ENCODE data around the gene SLC16A4. TPM values are rescaled to one million over a fixed set of nuclear protein-coding genes. Genes with fewer than 3 reads are reported as not detected.
"Not testable (repeated sequence)": the region's sequence is repeated elsewhere in the genome, so short reads cannot be mapped to it uniquely, and the experiment has no call there.

The SLC16A4 gene
- total RNA-seq, 2 donors from 2014 or later: 29.8 to 48.5 TPM

DNA sequence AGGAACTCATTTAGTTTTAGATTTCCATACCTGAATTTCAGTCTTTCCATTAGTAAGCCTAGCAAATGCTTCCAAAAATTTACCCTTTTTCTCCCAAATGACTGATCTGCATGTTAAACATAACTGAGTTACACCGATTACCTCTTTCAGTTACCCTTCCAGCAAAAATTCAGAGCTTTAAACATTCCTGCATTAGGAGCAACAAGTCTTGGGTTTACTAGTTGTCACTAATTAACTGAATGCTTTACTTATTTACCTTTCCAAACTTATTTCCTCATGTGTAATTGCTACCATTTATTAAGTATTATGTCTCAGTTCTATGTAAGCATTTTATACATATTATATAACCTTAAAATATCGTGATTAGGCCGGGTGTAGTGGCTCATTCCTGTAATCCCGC lies 13.6 kb upstream of the SLC16A4 start:
- Histone ChIP-seq H3K36me3 (peaks cover 38% of the 10 kb centered on the region), H3K9me3 (no peaks in the 10 kb centered on the region)
- no peak for ATAC-seq (ENCODE audit: insufficient number of reproducible peaks, low FRiP score, low read depth)

DNA sequence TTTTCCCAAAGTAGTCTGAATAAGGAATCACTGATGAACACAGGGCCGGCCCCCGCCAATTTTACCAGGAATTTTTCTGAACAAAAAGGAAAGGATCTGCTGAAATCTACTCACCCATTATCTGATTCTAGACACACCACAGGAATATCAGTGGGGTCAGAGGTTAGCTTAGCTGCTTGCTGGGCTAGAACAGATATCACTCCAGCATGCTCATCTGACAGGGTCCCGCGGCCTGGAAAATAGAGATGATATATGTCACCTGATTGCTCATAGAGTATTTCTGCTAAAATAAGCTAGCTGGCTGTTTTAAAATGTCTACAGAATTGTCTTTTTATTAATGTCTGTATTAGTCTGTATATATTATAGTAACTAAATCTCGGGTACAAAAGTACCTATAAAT lies 13.0 kb upstream of the SLC16A4 start:
- H3K27me3 ChIP-seq (replicated peaks; ENCODE audit: insufficient read depth): no peaks in the 10 kb centered on the region
- no peak overlapping the region for H3K4me3 ChIP-seq
- TF ChIP-seq, protein P1, sequence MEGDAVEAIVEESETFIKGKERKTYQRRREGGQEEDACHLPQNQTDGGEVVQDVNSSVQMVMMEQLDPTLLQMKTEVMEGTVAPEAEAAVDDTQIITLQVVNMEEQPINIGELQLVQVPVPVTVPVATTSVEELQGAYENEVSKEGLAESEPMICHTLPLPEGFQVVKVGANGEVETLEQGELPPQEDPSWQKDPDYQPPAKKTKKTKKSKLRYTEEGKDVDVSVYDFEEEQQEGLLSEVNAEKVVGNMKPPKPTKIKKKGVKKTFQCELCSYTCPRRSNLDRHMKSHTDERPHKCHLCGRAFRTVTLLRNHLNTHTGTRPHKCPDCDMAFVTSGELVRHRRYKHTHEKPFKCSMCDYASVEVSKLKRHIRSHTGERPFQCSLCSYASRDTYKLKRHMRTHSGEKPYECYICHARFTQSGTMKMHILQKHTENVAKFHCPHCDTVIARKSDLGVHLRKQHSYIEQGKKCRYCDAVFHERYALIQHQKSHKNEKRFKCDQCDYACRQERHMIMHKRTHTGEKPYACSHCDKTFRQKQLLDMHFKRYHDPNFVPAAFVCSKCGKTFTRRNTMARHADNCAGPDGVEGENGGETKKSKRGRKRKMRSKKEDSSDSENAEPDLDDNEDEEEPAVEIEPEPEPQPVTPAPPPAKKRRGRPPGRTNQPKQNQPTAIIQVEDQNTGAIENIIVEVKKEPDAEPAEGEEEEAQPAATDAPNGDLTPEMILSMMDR (IDR thresholded peaks at IDR 0.05): no peak
- no peaks in the 10 kb centered on the region for H3K9me3 ChIP-seq
- ATAC-seq (ENCODE audit: insufficient number of reproducible peaks, low FRiP score, low read depth) (no peak), DNase-seq (ENCODE audit: low spot score) (no peak)
- no peak overlapping the region for H3K27ac ChIP-seq
- H3K36me3 ChIP-seq: peaks cover 39% of the 10 kb centered on the region
- H3K4me1 ChIP-seq (ENCODE audit: control insufficient read depth in 1 of 2, low read depth in 2 of 2): peaks cover 7 to 25% of the 10 kb centered on the region in 2 donors

More for the DNA sequence above, 13.6 kb upstream of the SLC16A4 start:
- DNase-seq (ENCODE audit: low spot score): no peak
- Histone ChIP-seq H3K27ac (no peak overlapping the region), H3K4me1 (ENCODE audit: control insufficient read depth in 1 of 2, low read depth in 2 of 2) (peaks cover 7 to 25% of the 10 kb centered on the region in 2 donors), H3K27me3 (replicated peaks; ENCODE audit: insufficient read depth) (no peaks in the 10 kb centered on the region), H3K4me3 (no peak overlapping the region)
- TF ChIP-seq, protein P1 (IDR thresholded peaks at IDR 0.05): no peak

DNA sequence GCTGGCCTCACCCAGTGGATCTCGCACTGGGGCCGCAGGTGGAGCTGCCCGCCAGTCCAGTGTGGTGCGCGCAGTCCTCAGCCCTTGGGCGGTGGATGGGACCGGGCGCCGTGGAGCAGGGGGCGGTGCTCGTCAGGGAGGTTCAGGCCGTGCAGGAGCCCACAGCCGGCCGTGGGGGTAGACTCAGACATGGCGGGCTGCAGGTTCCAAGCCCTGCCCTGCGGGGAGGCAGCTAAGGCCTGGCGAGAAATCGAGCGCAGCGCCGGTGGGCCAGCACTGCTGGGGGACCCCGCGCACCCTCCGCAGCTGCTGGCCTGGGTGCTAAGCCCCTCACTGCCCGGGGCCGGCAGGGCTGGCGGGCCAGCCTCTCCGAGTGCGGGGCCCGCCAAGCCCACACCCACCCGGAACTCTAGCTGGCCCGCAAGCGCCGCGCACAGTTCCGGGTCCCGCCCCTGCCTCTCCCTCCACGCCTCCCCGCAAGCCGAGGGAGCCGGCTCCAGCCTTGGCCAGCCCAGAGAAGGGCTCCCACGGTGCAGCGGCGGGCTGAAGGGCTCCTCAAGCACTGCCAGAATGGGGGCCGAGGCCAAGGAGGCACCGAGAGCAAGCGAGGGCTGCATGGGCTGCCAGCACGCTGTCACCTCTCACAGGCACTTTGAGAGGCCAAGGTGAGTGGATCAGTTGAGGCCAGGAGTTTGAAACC lies 5.6 kb upstream of the SLC16A4 start:
- not testable (repeated sequence) for H3K27me3 ChIP-seq (replicated peaks; ENCODE audit: insufficient read depth); H3K4me1 ChIP-seq (ENCODE audit: control insufficient read depth in 1 of 2, low read depth in 2 of 2); H3K27ac ChIP-seq; DNase-seq (ENCODE audit: low spot score); H3K9me3 ChIP-seq; H3K4me3 ChIP-seq; ATAC-seq (ENCODE audit: insufficient number of reproducible peaks, low FRiP score, low read depth)
- H3K36me3 ChIP-seq: peaks cover 15% of the 10 kb centered on the region

DNA sequence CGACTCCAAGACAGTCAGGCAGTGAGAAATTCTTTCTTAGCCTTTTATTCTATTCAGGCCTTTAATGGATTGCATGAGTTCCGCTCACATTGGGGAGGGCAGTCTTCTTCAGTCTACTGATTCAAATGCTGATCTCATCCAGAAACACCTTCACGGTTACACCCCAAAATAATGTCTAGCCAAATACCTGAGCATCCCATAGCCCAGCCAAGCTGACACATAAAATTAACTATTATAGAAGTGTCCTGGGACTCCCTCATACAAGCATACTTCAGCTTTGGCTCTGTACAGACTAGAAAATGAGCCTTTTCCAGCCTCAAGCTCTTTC lies 3.6 kb upstream of the SLC16A4 start:
- TF ChIP-seq, protein P1 (IDR thresholded peaks at IDR 0.05): no peak
- peaks cover 0 to 10% of the 10 kb centered on the region in 2 donors for H3K4me1 ChIP-seq (ENCODE audit: control insufficient read depth in 1 of 2, low read depth in 2 of 2)
- no peaks in the 10 kb centered on the region for H3K9me3 ChIP-seq
- no peak overlapping the region for H3K27ac ChIP-seq
- no peak for DNase-seq (ENCODE audit: low spot score)
- no peak for ATAC-seq (ENCODE audit: insufficient number of reproducible peaks, low FRiP score, low read depth)
- H3K27me3 ChIP-seq (replicated peaks; ENCODE audit: insufficient read depth): no peaks in the 10 kb centered on the region
- no peak overlapping the region for H3K4me3 ChIP-seq
- H3K36me3 ChIP-seq: peaks cover 1% of the 10 kb centered on the region

DNA sequence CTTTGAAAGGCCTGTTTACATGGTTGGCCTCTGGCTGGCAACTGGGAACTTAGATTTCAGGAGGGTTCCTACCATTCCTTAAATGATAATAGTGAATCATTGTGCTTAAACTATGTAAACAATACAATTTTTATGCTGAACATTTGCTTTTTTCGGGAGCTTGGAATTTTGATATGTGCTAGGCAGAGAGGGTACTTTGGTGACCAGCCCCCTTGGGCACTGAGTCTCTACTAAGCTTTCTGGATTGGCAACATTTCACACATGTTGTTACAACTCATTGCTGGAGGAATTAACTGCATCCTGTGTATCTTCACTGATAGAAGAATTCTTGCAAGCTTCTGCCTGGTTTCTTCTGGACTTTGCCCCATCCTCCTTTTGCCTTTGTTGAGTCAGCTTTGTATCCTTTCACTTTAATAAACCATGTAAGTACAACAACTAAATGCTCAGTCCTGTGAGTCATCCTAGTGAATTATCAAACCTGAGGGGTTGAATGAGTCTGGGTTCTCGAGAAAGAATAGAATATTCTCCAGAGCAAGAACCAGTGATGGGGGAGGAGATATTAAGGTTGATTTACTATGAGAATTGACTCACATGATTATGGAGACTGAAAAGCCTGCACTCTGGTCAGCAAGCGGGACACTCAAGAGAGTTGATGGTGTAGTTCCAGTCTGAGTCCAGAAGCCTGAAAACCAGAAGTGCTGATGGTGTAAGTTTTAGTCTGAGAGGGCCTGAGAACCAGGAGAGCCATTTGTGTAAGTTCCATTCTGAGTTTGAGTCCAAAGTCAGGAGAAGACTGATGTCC lies 3.1 kb upstream of the SLC16A4 start:
- ATAC-seq (ENCODE audit: insufficient number of reproducible peaks, low FRiP score, low read depth) (no peak), DNase-seq (ENCODE audit: low spot score) (no peak)
- Histone ChIP-seq H3K27ac (no peak overlapping the region), H3K27me3 (replicated peaks; ENCODE audit: insufficient read depth) (no peaks in the 10 kb centered on the region), H3K4me3 (no peak overlapping the region), H3K9me3 (no peaks in the 10 kb centered on the region), H3K36me3 (no peaks in the 10 kb centered on the region), H3K4me1 (ENCODE audit: control insufficient read depth in 1 of 2, low read depth in 2 of 2) (peaks cover 0 to 16% of the 10 kb centered on the region in 2 donors)
- TF ChIP-seq, protein P1 (IDR thresholded peaks at IDR 0.05): no peak
